GM18909 (cell line): ENCODE data around the gene TTC16.

Source experiments
- ATAC-seq: cut with Tn5 transposase; IDR thresholded peaks from one replicate; pipeline ENCODE4 v1.9.1; 2021; ENCODE audit warnings: mild to moderate bottlenecking; ENCODE audit not compliant: unreplicated experiment, poor library complexity

TTC16 gene, protein sequence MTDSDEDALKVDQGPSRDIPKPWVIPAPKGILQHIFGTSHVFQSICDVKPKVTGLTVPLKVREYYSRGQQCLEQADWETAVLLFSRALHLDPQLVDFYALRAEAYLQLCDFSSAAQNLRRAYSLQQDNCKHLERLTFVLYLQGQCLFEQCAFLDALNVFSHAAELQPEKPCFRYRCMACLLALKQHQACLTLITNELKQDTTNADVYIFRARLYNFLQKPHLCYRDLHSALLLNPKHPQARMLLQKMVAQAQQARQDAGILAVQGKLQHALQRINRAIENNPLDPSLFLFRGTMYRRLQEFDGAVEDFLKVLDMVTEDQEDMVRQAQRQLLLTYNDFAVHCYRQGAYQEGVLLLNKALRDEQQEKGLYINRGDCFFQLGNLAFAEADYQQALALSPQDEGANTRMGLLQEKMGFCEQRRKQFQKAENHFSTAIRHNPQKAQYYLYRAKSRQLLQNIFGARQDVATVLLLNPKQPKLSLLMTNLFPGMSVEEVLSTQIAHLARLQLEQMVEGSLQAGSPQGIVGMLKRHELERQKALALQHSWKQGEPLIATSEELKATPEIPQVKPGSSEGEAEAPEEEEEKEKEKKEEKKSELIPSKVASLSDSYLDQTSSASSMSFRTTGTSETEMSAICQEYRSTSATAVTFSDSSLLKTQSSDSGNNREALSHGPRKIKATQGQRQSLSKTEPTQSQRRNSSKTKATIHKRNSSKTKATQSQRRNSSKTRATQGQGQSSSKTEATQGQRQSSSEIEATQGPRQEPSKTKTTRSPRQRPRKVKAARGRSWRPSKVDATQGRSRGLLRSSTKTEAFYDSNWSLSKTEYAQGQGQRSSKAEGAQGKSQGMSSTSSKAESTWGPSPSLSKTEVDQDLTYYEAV

GRCh38 chr9:127715470-127716337 is at the start of gene TTC16, which contains the start of gene PTRH1:
TTC16 (plus strand) TSS chr9:127716079; CDS start chr9:127716146, 67 bp downstream.
PTRH1 (minus strand) TSS chr9:127715663; CDS start chr9:127715639, 24 bp downstream.
- ATAC-seq = peak; percentile 91

DNA sequence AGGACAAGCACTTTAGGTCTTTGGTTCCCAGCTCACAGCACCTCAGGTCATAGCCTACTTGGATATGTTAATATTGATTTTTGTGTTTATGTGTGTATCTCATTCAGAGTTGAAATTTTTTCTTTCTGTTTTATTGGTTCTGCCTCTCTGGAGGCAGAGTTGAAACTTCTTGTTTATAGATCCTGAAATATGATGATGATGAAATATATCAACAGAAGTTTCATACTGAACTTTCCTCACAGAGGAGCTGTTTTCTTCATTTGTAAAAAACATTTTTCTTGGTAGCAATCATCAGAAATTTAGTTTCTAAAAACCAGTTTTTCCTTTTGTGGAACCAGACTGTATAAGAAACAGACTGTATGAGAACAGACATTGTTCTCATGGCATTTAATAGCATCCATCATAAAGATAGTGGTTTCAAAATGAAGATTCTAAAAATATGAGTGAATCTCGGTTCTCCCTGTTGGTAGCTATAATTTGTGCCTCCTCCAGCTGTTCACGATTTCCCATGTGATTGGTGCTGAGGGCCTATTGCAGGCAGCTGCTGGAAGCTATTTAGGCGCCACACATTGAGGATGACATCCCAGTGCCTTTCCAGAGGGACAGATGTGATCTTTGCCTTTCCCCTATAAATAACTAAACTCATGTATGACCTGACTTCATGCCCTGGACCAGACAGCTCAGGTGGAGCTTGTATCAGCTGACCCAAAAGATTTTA is 48.6 kb upstream of the TTC16 start:
- no peak for ATAC-seq

GRCh38 chr9:127667906-127668305 is 48.0 kb upstream of the TTC16 start:
- no peak for ATAC-seq

GRCh38 chr9:127673234-127673633 is 42.6 kb upstream of the TTC16 start:
- ATAC-seq = no peak

- ATAC-seq = no peak
Observed at GRCh38 chr9:127676638-127677037, 39.2 kb upstream of the TTC16 start.

DNA sequence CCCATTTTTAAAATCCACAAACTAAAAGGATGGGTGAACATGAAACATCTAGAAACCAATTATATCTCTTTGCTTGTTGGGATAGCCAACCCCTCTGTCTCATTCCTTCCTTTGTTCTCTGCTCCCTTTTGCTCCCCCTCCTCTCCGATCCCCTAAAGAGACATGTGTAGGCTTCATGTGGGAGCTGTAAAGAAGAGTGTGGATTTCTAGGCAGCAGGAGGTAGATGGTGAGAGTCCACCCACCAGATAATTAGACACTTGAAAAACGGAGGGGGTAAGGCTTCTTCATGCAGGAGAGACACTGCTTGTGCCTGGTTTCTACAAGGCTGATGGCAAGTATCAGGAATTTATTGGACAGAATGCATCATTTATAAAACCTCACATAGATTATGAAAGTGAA is 36.4 kb upstream of the TTC16 start:
- no peak for ATAC-seq

- ATAC-seq = no peak
Observed at GRCh38 chr9:127680226-127680625, 35.7 kb upstream of the TTC16 start.

DNA sequence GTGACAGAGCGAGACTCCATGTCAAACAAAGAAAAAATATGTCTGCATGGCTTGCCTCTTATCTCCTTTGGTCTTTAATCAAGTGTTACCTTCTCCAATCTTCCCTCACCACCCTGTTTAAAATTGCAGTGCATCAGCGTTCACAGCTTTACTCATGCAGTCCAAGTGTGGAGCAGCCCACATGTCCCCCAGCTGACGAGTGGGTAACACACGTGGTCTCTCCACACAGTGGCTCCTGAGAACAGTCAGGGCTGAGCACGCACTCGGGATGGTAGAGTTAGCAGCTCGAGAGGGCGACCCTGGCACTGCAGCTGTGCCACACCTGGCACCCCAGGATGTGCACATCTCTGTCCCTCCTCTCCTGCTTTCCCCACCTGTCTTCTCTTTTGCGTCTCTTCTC is 35.0 kb upstream of the TTC16 start:
- no peak for ATAC-seq

GRCh38 chr9:127682351-127683136 is 33.3 kb upstream of the TTC16 start:
- ATAC-seq = no peak

- no peak for ATAC-seq
Observed at GRCh38 chr9:127683723-127684122, 32.2 kb upstream of the TTC16 start.

GRCh38 chr9:127684576-127684975 is 31.3 kb upstream of the TTC16 start:
- no peak for ATAC-seq

- ATAC-seq = no peak
Observed at GRCh38 chr9:127686461-127687393, 29.2 kb upstream of the TTC16 start.

DNA sequence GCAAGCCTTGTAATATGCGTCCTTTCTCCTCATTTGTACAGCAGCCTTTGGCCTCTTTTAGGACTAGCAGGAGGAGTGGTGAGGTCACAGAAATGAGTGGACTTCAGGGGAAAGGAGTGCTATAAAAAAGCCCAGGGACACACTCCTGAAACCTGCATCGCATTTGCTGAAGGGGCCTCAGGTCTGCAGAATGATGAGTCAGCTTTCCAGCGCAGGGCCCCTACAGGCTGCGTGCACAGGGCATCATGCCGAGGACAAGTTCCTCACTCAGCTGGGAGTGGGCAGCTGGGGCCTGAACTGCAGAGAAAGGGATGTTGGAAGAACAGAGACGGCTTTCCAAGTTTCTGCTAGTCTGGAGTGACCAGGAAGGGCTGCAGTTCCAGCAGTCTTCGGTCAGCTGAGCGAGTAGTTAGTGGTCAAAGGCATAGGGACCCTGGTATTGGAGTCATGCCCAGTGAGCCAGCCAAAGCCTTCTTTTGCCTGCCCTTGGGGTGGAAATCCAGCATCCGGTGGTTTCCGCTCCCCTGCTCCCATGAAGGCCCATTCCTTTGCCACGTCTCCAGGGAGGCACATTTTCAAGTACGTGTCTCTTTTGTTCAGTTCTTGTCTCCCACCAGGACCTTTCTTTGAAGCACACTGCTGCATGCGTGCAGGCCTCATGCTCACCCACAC is 26.4 kb upstream of the TTC16 start:
- ATAC-seq = no peak

GRCh38 chr9:127690735-127691134 is 25.1 kb upstream of the TTC16 start:
- no peak for ATAC-seq

- no peak for ATAC-seq
Observed at GRCh38 chr9:127692071-127692470, 23.8 kb upstream of the TTC16 start.

DNA sequence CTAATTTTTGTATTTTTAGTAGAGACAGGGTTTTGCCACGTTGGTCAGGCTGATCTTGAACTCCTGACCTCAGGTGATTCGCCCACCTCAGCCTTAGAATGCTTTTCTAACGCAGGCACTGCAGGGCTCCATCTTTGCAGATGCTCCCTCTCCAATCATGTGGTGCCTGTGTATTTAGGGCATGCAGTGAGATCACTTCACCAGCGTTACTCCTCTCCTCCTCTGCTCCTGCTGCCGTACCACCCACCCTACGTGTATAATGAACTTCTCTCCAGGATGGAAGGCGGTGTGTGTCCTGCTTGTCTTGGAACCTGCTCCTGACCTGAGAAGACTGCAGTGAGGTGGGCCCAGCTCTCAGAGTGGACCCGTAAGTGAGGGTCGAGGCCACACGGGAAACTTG is 22.7 kb upstream of the TTC16 start:
- no peak for ATAC-seq

- ATAC-seq = no peak
Observed at GRCh38 chr9:127693697-127694096, 22.2 kb upstream of the TTC16 start.
